ENCODE measurements around the gene ZSCAN16. TPM values are rescaled to one million over a fixed set of nuclear protein-coding genes. Genes with fewer than 3 reads are reported as not detected.

ZSCAN16 gene
- total and polyA plus RNA-seq, 9 of the 15 experiments (the other 6 are each of a cell fraction or from before 2014, with no cell fraction given): 0.08 TPM; not detected in 8

DNA sequence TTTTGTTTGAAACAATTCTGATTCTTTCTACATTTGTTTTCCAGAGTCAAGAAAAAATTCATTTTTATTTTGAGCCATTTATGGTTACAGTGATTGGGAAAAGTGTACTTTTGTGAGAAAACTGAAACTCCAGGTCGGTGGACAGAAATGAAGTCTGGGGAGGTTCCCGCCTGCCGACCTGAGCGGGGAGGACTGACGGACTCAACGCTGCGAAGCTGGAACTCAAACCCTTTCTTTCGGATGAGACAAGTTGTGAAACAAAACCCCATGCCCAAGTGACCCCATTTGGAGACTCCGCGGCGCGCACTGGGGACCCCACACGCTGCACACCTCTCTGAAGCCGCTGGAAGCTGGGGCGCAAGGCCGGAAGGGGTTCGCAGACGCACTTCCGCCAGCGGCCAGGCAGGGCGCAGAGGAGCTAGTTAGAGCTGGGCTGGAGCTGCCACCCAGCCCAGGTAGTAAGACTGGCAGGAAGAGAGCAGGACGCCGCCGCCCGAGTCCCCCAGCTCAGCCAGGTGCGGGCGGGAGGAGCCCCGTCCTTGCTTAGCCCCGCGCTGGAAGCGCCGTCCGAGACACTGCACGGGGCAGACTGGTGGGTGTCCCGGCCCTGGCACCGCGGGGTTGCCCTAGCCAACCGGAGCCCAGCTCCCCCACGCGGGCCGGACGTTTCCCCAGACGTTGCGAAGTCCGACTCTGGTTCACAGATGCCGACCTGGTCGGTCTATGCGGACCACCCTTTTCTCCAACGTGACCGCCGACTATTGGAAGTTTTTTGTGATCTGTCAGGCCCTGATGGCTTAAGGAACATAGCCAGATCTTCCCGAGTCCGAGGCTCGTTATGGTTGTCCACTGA, 19.8 kb upstream of the ZSCAN16 start (continued):
- TF ChIP-seq, protein P1, sequence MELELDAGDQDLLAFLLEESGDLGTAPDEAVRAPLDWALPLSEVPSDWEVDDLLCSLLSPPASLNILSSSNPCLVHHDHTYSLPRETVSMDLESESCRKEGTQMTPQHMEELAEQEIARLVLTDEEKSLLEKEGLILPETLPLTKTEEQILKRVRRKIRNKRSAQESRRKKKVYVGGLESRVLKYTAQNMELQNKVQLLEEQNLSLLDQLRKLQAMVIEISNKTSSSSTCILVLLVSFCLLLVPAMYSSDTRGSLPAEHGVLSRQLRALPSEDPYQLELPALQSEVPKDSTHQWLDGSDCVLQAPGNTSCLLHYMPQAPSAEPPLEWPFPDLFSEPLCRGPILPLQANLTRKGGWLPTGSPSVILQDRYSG (tag; conservative IDR thresholded peaks at IDR 0.05; ENCODE audit: low read depth): 0 out of 2 replicates have a peak, but pooled peaks have one; percentile 62
- TF ChIP-seq TAF1 (IDR thresholded peaks at IDR 0.05; ENCODE audit: control insufficient read depth, extremely low read depth, insufficient read depth, low read length, severe bottlenecking) (peak; percentile 97), KDM1A (IDR thresholded peaks at IDR 0.05) (no peak), POLR2AphosphoS5 (IDR thresholded peaks at IDR 0.05; ENCODE audit: control insufficient read depth, insufficient read depth, low read depth, low read length) (peak; percentile 86), RBM17 (IDR thresholded peaks at IDR 0.05; ENCODE audit: borderline replicate concordance, low read depth, low read length) (no peak), POLR2G (IDR thresholded peaks at IDR 0.05; ENCODE audit: low read depth, low read length) (peak; percentile 96), ELF1 (tag; IDR thresholded peaks at IDR 0.05) (peak; percentile 87), HCFC1 (IDR thresholded peaks at IDR 0.05; ENCODE audit: low read depth, low read length) (peak; percentile 70), ARNT (IDR thresholded peaks at IDR 0.05) (peak in 1 of 2 experiments; percentile 16; a peak in 1 of 4 replicates), POU5F1 (IDR thresholded peaks at IDR 0.05; ENCODE audit: borderline replicate concordance, low read depth, low read length, partially characterized antibody) (no peak), ZNF695 (CRISPR knock-in tag; IDR thresholded peaks at IDR 0.05) (no peak), ZNF507 (tag; conservative IDR thresholded peaks at IDR 0.05) (peak; percentile 87)
- TF ChIP-seq, protein P2, sequence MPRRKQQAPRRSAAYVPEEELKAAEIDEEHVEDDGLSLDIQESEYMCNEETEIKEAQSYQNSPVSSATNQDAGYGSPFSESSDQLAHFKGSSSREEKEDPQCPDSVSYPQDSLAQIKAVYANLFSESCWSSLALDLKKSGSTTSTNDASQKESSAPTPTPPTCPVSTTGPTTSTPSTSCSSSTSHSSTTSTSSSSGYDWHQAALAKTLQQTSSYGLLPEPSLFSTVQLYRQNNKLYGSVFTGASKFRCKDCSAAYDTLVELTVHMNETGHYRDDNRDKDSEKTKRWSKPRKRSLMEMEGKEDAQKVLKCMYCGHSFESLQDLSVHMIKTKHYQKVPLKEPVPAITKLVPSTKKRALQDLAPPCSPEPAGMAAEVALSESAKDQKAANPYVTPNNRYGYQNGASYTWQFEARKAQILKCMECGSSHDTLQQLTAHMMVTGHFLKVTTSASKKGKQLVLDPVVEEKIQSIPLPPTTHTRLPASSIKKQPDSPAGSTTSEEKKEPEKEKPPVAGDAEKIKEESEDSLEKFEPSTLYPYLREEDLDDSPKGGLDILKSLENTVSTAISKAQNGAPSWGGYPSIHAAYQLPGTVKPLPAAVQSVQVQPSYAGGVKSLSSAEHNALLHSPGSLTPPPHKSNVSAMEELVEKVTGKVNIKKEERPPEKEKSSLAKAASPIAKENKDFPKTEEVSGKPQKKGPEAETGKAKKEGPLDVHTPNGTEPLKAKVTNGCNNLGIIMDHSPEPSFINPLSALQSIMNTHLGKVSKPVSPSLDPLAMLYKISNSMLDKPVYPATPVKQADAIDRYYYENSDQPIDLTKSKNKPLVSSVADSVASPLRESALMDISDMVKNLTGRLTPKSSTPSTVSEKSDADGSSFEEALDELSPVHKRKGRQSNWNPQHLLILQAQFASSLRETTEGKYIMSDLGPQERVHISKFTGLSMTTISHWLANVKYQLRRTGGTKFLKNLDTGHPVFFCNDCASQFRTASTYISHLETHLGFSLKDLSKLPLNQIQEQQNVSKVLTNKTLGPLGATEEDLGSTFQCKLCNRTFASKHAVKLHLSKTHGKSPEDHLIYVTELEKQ (CRISPR knock-in tag; IDR thresholded peaks at IDR 0.05): 0 out of 2 replicates have a peak, but pooled peaks have one; percentile 51
- TF ChIP-seq, protein P3, sequence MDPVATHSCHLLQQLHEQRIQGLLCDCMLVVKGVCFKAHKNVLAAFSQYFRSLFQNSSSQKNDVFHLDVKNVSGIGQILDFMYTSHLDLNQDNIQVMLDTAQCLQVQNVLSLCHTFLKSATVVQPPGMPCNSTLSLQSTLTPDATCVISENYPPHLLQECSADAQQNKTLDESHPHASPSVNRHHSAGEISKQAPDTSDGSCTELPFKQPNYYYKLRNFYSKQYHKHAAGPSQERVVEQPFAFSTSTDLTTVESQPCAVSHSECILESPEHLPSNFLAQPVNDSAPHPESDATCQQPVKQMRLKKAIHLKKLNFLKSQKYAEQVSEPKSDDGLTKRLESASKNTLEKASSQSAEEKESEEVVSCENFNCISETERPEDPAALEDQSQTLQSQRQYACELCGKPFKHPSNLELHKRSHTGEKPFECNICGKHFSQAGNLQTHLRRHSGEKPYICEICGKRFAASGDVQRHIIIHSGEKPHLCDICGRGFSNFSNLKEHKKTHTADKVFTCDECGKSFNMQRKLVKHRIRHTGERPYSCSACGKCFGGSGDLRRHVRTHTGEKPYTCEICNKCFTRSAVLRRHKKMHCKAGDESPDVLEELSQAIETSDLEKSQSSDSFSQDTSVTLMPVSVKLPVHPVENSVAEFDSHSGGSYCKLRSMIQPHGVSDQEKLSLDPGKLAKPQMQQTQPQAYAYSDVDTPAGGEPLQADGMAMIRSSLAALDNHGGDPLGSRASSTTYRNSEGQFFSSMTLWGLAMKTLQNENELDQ (CRISPR knock-in tag; IDR thresholded peaks at IDR 0.05; ENCODE audit: borderline replicate concordance): 0 out of 2 replicates have a peak, but pooled peaks have one; percentile 59
- TF ChIP-seq, protein P4, sequence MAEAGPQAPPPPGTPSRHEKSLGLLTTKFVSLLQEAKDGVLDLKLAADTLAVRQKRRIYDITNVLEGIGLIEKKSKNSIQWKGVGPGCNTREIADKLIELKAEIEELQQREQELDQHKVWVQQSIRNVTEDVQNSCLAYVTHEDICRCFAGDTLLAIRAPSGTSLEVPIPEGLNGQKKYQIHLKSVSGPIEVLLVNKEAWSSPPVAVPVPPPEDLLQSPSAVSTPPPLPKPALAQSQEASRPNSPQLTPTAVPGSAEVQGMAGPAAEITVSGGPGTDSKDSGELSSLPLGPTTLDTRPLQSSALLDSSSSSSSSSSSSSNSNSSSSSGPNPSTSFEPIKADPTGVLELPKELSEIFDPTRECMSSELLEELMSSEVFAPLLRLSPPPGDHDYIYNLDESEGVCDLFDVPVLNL (CRISPR knock-in tag; IDR thresholded peaks at IDR 0.05; ENCODE audit: low read depth): no peak
- TF ChIP-seq, protein P5, sequence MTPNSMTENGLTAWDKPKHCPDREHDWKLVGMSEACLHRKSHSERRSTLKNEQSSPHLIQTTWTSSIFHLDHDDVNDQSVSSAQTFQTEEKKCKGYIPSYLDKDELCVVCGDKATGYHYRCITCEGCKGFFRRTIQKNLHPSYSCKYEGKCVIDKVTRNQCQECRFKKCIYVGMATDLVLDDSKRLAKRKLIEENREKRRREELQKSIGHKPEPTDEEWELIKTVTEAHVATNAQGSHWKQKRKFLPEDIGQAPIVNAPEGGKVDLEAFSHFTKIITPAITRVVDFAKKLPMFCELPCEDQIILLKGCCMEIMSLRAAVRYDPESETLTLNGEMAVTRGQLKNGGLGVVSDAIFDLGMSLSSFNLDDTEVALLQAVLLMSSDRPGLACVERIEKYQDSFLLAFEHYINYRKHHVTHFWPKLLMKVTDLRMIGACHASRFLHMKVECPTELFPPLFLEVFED (CRISPR knock-in tag; conservative IDR thresholded peaks at IDR 0.05): peak; percentile 82; the same call in 1 of the 2 replicates
